Measurements from ENCODE around the gene ADAMTS13. TPM values are rescaled to one million over a fixed set of nuclear protein-coding genes. Genes with fewer than 3 reads are reported as not detected.

Gene ADAMTS13
- total and polyA plus RNA-seq, 4 experiments from 2014 or later: 1.5 to 1.7 TPM; not detected in 2

DNA sequence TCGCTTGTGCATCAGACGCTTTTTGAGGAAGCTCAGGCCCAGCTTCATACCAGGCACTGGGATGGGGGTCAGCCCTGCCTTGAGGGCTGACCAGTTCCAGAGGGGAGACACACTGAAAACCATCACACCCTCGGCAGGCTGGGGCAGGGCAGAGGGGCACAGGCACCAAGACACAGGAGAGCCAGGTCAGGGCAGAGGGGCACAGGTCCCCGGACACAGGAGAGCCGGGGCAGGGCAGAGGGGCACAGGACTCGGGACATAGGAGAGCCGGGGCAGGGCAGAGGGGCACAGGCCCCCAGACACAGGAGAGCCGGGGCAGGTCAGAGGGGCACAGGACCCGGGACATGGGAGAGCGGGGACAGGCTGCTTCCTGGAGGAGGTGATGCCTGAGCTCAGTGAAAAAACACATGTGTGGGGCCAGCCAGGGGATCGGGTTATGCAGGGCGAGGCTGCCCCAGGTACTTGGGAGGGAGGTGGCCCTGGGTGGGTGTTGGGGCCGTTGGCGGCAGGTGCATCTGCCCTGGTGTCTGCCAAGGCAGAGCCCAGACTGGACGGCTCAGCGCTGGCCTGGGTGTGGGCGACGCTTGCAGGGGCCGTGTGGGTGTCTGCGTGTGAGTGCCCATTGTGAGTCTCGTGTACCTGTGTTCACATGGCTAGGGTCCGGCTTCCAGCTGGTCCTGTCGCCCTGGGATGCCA is 71.8 kb downstream of the ADAMTS13 start:
- intact Hi-C loops (cut with micrococcal nuclease): no loop called here
- H3K27me3 ChIP-seq (ENCODE audit: insufficient read depth, low read length): no peaks in the 10 kb centered on the region
- POLR2A ChIA-PET (ENCODE audit: partially characterized antibody): no interaction called here
- H3K27ac Mint-ChIP-seq: no peak overlapping the region
- no peaks in the 10 kb centered on the region for H3K36me3 Mint-ChIP-seq
- H3K4me3 ChIP-seq (ENCODE audit: low read length in 2 of 2): no peak overlapping the region
- H3K36me3 ChIP-seq (ENCODE audit: insufficient read depth, low read length): no peaks in the 10 kb centered on the region
- H3K4me3 Mint-ChIP-seq: no peak overlapping the region
- H3K9me3 Mint-ChIP-seq: no peaks in the 10 kb centered on the region
- no peak for DNase-seq
- H3K9me3 ChIP-seq (ENCODE audit: control insufficient read depth in 1 of 2, low read length in 2 of 2): no peaks in the 10 kb centered on the region
- H3K27me3 Mint-ChIP-seq: peaks cover 7 to 14% of the 10 kb centered on the region in 2 donors
- CTCF ChIA-PET (ENCODE audit: partially characterized antibody): interaction anchor here (1.3 kb wide), 1 partner anchor 255 kb away, joined by 3 read pairs; no protein-coding TSS in a partner anchor
- no peaks in the 10 kb centered on the region for H3K4me1 Mint-ChIP-seq
- H3K4me1 ChIP-seq (ENCODE audit: insufficient read depth, low read length): no peaks in the 10 kb centered on the region
- no peak overlapping the region for H3K27ac ChIP-seq (ENCODE audit: low read depth, low read length)

DNA sequence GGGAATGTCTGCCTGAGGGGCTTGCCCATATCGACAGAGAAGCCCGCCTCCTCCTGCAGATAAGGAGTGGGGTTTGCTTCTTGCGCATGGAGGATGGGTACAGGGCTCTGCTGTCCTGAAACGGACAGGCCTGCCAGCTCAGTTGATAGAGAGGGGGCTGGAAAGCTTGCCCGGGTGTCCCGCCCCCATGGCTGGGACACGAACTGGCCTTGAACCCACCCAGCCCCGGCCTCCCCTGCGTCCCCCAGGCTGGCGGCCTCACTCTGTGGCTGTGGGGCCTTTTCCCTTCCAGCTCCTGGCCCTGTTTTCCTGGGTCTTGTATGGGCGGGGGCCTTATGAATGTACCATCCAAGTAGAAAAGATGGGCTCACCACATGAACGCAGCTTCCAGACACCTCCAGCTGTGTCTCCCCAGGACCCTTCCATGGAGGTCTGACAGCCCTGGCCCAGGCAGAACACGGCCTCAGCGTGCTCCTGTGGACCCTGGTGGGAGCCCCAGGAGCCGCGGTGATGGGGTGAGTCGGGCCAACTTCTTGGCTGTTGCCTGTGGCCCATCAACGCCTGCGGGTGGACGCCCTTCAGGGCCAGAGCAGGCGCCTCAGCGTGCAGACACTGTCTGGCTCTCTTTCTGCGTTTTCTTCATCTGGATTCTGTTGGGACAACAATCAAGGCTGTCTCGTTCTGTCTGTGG is 72.6 kb downstream of the ADAMTS13 start:
- Mint-ChIP-seq H3K9me3 (no peaks in the 10 kb centered on the region), H3K27ac (no peak overlapping the region), H3K36me3 (no peaks in the 10 kb centered on the region), H3K4me1 (no peaks in the 10 kb centered on the region), H3K27me3 (peaks cover 5 to 9% of the 10 kb centered on the region in 2 donors), H3K4me3 (no peak overlapping the region)
- no peaks in the 10 kb centered on the region for H3K4me1 ChIP-seq (ENCODE audit: insufficient read depth, low read length)
- ChIA-PET POLR2A (ENCODE audit: partially characterized antibody) (no interaction called here), CTCF (ENCODE audit: partially characterized antibody) (interaction anchor here (1.1 to 2.0 kb wide), 4 partner anchors 8 to 316 kb away, joined by 3 to 11 read pairs (median 6); no protein-coding TSS in a partner anchor)
- DNase-seq: no peak
- no peaks in the 10 kb centered on the region for H3K36me3 ChIP-seq (ENCODE audit: insufficient read depth, low read length)
- no peaks in the 10 kb centered on the region for H3K9me3 ChIP-seq (ENCODE audit: control insufficient read depth in 1 of 2, low read length in 2 of 2)
- intact Hi-C loops (cut with micrococcal nuclease): no loop called here
- no peak overlapping the region for H3K4me3 ChIP-seq (ENCODE audit: low read length in 2 of 2)
- H3K27me3 ChIP-seq (ENCODE audit: insufficient read depth, low read length): no peaks in the 10 kb centered on the region
- no peak overlapping the region for H3K27ac ChIP-seq (ENCODE audit: low read depth, low read length)

DNA sequence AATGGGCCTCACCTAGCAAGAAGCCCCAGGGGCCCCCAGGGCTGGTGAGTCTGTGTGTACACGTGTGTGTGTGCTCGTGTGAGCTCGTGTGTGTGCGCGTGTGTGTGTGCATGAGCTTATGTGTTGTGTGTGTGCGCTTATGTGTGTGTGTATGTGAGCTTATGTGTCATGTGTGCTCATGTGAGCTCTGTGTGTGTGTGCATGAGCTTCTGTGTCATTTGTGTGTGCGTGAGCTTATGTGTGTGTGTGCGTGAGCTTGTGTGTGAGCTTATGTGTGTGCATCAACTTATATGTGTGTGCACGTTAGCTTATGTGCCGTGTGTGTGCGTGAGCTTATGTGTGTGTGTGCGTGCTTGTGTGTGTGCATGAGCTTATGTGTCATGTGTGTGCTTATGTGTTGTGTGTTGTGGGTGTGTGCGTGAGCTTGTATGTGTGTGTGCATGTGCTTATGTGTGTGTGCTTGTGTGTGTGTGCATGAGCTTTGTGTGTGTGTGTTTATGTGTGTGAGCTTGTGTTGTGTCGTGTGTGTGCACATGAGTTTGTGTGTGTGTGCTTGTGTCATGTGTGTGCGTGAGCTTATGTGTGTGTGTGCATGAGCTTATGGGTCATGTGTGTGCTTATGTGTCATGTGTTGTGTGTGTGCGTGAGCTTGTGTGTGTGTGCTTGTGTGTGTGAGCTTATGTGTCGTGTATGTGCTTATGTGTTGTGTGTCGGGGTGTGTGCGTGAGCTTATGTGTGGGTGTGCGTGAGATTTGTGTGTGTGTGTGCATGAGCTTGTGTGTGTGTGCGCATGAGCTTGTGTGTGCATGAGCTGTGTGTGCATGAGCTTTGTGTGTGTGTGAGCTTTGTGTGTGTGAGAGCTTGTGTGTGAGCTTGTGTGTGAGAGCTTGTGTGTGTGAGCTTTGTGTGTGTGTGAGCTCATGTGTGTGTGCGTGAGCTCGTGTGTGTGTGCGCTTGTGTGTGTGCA is 73.4 kb downstream of the ADAMTS13 start:
- Mint-ChIP-seq H3K4me1 (no peaks in the 10 kb centered on the region), H3K4me3 (no peak overlapping the region), H3K9me3 (peaks cover 0 to 5% (median under 1%) of the 10 kb centered on the region in 8 donors), H3K27ac (no peak overlapping the region), H3K27me3 (peaks cover 8 to 11% of the 10 kb centered on the region in 2 donors), H3K36me3 (no peaks in the 10 kb centered on the region)
- ChIA-PET CTCF (ENCODE audit: partially characterized antibody) (interaction anchor here (0.7 to 2.0 kb wide), 4 partner anchors 9 to 393 kb away, joined by 3 to 11 read pairs (median 7); no protein-coding TSS in a partner anchor), POLR2A (ENCODE audit: partially characterized antibody) (no interaction called here)
- Histone ChIP-seq H3K4me3 (ENCODE audit: low read length in 2 of 2) (no peak overlapping the region), H3K27ac (ENCODE audit: low read depth, low read length) (no peak overlapping the region), H3K4me1 (ENCODE audit: insufficient read depth, low read length) (no peaks in the 10 kb centered on the region), H3K9me3 (ENCODE audit: control insufficient read depth in 1 of 2, low read length in 2 of 2) (no peaks in the 10 kb centered on the region), H3K27me3 (ENCODE audit: insufficient read depth, low read length) (no peaks in the 10 kb centered on the region), H3K36me3 (ENCODE audit: insufficient read depth, low read length) (no peaks in the 10 kb centered on the region)
- intact Hi-C loops (cut with micrococcal nuclease): no loop called here
- no peak for DNase-seq

DNA sequence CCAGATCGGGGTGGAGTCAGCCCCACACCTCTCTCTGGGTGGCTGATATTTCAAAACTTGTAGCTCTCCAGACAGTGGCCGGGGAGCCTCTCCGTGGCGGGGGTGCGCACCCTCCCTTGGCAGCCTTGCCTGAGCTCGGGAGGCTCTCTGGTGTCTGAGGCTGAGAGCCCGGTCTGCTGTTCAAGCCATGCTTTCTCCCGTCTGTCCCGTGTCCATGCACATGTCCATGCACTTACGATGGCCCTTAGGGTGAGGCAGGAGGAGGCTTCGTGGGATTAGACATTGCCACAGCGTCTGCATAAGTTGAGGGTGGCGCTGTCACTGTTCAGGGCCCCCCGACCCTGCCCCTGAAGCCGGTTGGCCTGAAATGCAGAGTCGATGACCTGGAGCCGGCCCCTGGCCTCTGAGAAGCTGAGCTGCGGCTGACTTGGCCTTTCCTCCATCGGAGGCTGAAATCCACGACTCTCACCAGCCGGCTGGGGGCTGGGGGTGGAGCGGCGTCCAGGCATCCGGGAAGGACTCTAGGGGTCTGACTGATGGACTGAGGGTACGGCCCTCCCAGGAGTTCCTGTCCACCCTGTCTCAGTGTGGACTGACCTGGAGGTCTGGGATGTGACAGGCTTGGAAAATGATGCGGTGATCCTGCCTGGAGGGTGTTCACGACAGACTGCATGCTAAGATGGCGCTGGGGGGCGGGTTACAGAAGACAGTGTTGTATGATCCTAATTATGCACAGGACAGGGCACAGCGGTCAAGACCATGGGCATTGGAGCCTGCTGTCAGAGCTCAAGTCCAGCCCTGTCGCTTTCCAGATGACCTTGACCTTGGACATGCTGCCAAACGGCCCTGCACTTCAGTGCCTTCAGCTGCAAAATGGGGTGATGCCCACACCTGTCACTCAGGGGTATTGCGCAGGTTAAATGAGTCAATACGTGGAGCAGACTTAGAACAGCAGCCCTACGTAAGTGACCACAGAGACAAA is 75.0 kb downstream of the ADAMTS13 start:
- H3K36me3 Mint-ChIP-seq: peaks cover 0 to 4% of the 10 kb centered on the region in 2 donors
- Histone ChIP-seq H3K27ac (ENCODE audit: low read depth, low read length) (no peak overlapping the region), H3K36me3 (ENCODE audit: insufficient read depth, low read length) (no peaks in the 10 kb centered on the region), H3K4me1 (ENCODE audit: insufficient read depth, low read length) (no peaks in the 10 kb centered on the region), H3K27me3 (ENCODE audit: insufficient read depth, low read length) (no peaks in the 10 kb centered on the region), H3K4me3 (ENCODE audit: low read length in 2 of 2) (no peak overlapping the region), H3K9me3 (ENCODE audit: control insufficient read depth in 1 of 2, low read length in 2 of 2) (peaks cover 0 to 1% of the 10 kb centered on the region in 2 donors)
- H3K9me3 Mint-ChIP-seq: peaks cover 0 to 20% (median 14%) of the 10 kb centered on the region in 8 donors
- intact Hi-C loops (cut with micrococcal nuclease): no loop called here
- H3K27me3 Mint-ChIP-seq: peaks cover 9 to 11% of the 10 kb centered on the region in 2 donors
- H3K27ac Mint-ChIP-seq: no peak overlapping the region
- no peak for DNase-seq
- ChIA-PET POLR2A (ENCODE audit: partially characterized antibody) (no interaction called here), CTCF (ENCODE audit: partially characterized antibody) (interaction anchor here (2.0 kb wide), 1 partner anchor 10 kb away, joined by 10 read pairs; no protein-coding TSS in a partner anchor)
- no peaks in the 10 kb centered on the region for H3K4me1 Mint-ChIP-seq
- no peak overlapping the region for H3K4me3 Mint-ChIP-seq

DNA sequence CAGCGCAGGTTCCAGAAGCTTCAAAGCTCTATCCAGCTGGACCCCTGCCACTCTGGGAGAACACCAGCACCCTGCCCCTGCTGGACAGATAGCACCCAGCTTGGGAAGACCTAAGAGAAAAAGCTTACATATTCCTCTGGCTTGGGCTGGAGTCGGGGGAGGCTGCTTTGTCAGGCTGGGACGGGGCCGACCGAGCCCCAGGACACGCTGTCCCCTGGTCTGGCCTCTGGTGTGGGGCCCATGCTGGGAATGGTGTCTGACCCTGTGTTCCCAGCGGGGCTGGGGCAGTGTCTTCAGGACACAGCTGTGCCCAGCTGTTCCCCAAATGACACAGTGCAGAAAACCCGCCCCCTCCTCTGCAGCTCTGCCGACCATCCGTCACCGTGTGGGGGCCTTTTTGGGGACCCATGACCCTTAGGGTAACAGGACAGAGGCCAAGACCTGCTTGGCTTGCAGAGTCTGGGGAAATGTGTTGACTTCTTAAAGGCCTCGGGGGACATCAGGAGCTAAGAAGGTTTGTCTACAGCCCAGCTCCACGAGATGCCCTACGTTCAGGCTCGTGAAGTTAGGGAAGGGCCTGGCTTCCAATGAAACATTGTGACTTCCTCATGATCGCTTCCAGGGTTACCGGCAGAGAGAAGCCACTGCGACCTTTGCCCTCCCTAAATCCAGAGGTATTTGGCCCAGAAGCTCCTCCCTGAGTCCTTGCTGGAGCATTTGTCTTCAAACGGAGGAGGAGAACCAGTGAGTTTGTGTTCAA is 77.1 kb downstream of the ADAMTS13 start:
- Histone ChIP-seq H3K36me3 (ENCODE audit: insufficient read depth, low read length) (no peaks in the 10 kb centered on the region), H3K9me3 (ENCODE audit: control insufficient read depth in 1 of 2, low read length in 2 of 2) (peaks cover 0 to 4% of the 10 kb centered on the region in 2 donors), H3K4me3 (ENCODE audit: low read length in 2 of 2) (no peak overlapping the region), H3K27me3 (ENCODE audit: insufficient read depth, low read length) (no peaks in the 10 kb centered on the region), H3K27ac (ENCODE audit: low read depth, low read length) (no peak overlapping the region), H3K4me1 (ENCODE audit: insufficient read depth, low read length) (no peaks in the 10 kb centered on the region)
- no peak overlapping the region for H3K4me3 Mint-ChIP-seq
- CTCF ChIA-PET (ENCODE audit: partially characterized antibody): no interaction called here
- H3K9me3 Mint-ChIP-seq: peaks cover 0 to 35% (median 22%) of the 10 kb centered on the region in 8 donors
- no peak for DNase-seq
- POLR2A ChIA-PET (ENCODE audit: partially characterized antibody): no interaction called here
- H3K36me3 Mint-ChIP-seq: peaks cover 0 to 4% of the 10 kb centered on the region in 2 donors
- peaks cover 14 to 17% of the 10 kb centered on the region in 2 donors for H3K27me3 Mint-ChIP-seq
- no peaks in the 10 kb centered on the region for H3K4me1 Mint-ChIP-seq
- intact Hi-C loops (cut with micrococcal nuclease): no loop called here
- no peak overlapping the region for H3K27ac Mint-ChIP-seq

DNA sequence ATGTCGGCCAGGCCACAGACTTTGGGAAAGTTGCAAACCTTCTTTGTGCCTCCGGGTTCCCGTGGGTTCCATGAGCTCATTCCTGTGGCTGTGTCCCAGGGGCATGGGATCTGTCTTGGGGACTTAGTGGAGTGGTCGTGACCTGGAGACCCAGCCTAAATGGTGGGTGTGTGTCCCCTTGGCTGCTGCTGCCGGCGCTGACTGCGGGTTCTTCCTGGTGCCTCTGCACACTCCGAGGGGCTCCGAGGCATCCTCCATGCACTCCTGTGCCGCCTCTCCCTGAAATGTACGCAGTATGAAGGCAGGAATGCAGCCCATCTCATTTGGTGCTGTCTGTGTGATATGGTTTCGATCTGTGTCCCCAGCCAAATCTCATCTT is 77.7 kb downstream of the ADAMTS13 start:
- Histone ChIP-seq H3K4me3 (ENCODE audit: low read length in 2 of 2) (no peak overlapping the region), H3K4me1 (ENCODE audit: insufficient read depth, low read length) (no peaks in the 10 kb centered on the region), H3K36me3 (ENCODE audit: insufficient read depth, low read length) (no peaks in the 10 kb centered on the region), H3K27ac (ENCODE audit: low read depth, low read length) (no peak overlapping the region), H3K9me3 (ENCODE audit: control insufficient read depth in 1 of 2, low read length in 2 of 2) (peaks cover 0 to 4% of the 10 kb centered on the region in 2 donors), H3K27me3 (ENCODE audit: insufficient read depth, low read length) (no peaks in the 10 kb centered on the region)
- Mint-ChIP-seq H3K4me1 (no peaks in the 10 kb centered on the region), H3K9me3 (peaks cover 0 to 35% (median 22%) of the 10 kb centered on the region in 8 donors), H3K36me3 (peaks cover 0 to 4% of the 10 kb centered on the region in 2 donors), H3K27ac (no peak overlapping the region), H3K27me3 (peaks cover 15 to 17% of the 10 kb centered on the region in 2 donors), H3K4me3 (no peak overlapping the region)
- ChIA-PET CTCF (ENCODE audit: partially characterized antibody) (no interaction called here), POLR2A (ENCODE audit: partially characterized antibody) (no interaction called here)
- intact Hi-C loops (cut with micrococcal nuclease): no loop called here
- DNase-seq: no peak

Data from CD4-positive, alpha-beta memory T cell (primary cell).